ENCODE measurements around the gene HEATR5A. TPM values are rescaled to one million over a fixed set of nuclear protein-coding genes. Genes with fewer than 3 reads are reported as not detected.
"Not testable (repeated sequence)": the region's sequence is repeated elsewhere in the genome, so short reads cannot be mapped to it uniquely, and the experiment has no call there.

The HEATR5A gene
- total RNA-seq, 1 donor from 2014 or later, result 11.6 TPM

DNA sequence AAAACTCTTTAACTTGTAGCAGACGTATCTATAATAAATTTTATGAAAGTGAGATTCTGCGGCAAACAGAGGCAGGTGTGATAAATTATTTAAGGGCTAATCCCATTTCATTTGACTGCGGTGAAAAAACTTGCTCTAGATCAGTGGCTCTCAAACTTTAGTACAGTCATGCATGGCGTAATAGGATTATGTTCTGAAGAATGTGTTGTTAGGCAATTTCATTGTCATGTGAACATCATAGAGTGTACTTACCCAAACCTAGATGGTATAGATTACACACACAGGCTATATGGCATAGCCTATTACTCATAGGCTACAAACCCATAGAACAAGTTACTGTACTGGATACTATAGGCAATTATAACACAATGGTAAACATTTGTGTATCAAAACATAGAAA, 83.7 kb downstream of the HEATR5A start:
- H3K9me3 ChIP-seq, result no peaks in the 10 kb centered on the region
- DNase-seq (ENCODE audit: low spot score in 2 of 2), result no peak
- TF ChIP-seq, protein P1, sequence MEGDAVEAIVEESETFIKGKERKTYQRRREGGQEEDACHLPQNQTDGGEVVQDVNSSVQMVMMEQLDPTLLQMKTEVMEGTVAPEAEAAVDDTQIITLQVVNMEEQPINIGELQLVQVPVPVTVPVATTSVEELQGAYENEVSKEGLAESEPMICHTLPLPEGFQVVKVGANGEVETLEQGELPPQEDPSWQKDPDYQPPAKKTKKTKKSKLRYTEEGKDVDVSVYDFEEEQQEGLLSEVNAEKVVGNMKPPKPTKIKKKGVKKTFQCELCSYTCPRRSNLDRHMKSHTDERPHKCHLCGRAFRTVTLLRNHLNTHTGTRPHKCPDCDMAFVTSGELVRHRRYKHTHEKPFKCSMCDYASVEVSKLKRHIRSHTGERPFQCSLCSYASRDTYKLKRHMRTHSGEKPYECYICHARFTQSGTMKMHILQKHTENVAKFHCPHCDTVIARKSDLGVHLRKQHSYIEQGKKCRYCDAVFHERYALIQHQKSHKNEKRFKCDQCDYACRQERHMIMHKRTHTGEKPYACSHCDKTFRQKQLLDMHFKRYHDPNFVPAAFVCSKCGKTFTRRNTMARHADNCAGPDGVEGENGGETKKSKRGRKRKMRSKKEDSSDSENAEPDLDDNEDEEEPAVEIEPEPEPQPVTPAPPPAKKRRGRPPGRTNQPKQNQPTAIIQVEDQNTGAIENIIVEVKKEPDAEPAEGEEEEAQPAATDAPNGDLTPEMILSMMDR (IDR thresholded peaks at IDR 0.05), result no peak
- intact Hi-C loops (cut with DNase I), result no loop called here
- H3K27me3 ChIP-seq, result no peaks in the 10 kb centered on the region
- H3K27ac ChIP-seq, result no peak overlapping the region
- H3K4me1 ChIP-seq, result no peaks in the 10 kb centered on the region
- H3K36me3 ChIP-seq, result peaks cover 12 to 33% of the 10 kb centered on the region in 2 donors
- H3K4me3 ChIP-seq, result no peak overlapping the region

DNA sequence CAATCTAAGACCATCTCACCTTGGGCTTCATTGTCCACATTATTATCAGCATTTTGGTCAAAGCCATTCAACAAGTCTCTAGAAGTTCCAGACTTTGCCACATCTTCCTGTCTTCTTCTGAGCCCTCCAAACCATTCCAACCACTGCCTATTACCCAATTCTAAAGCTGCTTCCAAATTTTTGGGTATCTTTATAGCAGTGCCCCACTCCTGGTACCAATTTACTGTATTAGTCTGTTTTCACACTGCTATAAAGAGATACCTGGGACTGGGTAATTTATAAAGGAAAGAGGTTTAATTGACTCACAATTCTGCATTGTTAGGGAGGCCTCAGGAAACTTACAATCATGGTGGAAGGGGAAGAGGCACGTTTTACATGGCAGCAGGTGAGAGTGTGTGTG, 89.0 kb downstream of the HEATR5A start:
- H3K27ac ChIP-seq; intact Hi-C loops (cut with DNase I); H3K27me3 ChIP-seq; H3K4me3 ChIP-seq; H3K4me1 ChIP-seq; DNase-seq (ENCODE audit: low spot score in 2 of 2); H3K9me3 ChIP-seq: not testable (repeated sequence)
- H3K36me3 ChIP-seq, result peaks cover 27 to 41% of the 10 kb centered on the region in 2 donors

GRCh38 chr14:31329876-31330521, 90.4 kb downstream of the HEATR5A start:
- H3K4me3 ChIP-seq; H3K27ac ChIP-seq; intact Hi-C loops (cut with DNase I); DNase-seq (ENCODE audit: low spot score in 2 of 2); H3K4me1 ChIP-seq; H3K27me3 ChIP-seq; H3K9me3 ChIP-seq: not testable (repeated sequence)
- H3K36me3 ChIP-seq, result peaks cover 27 to 37% of the 10 kb centered on the region in 2 donors

GRCh38 chr14:31326111-31326510, 94.2 kb downstream of the HEATR5A start:
- H3K36me3 ChIP-seq, result peaks cover 11% of the 10 kb centered on the region in 2 donors
- DNase-seq (ENCODE audit: low spot score in 2 of 2), result no peak
- TF ChIP-seq, protein P1 (IDR thresholded peaks at IDR 0.05), result no peak
- intact Hi-C loops (cut with DNase I), result no loop called here
- H3K4me3 ChIP-seq, result no peak overlapping the region
- no peaks in the 10 kb centered on the region for H3K9me3 ChIP-seq
- peaks cover 0 to 1% of the 10 kb centered on the region in 2 donors for H3K4me1 ChIP-seq
- H3K27ac ChIP-seq, result no peak overlapping the region
- H3K27me3 ChIP-seq, result no peaks in the 10 kb centered on the region

DNA sequence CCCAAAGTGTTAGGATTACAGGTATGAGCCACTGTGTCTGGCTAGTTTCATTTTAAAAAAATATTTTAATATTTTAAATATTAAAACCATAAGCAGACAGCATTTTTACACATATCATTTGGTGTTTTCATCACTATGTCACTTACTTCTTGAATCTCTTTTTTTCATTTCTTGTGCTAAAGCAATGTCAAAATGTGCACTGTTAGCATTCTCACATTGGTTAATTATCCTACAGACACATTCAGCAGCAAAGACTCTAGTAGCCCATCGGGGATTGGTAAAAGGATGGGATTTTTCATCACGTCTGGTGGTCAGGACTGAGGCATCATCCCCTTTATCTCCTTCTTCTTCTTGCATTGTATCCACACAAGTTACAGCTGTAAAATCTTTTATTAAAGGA, 96.9 kb downstream of the HEATR5A start:
- H3K27me3 ChIP-seq, result no peaks in the 10 kb centered on the region
- intact Hi-C loops (cut with DNase I), result no loop called here
- peaks cover 2 to 3% of the 10 kb centered on the region in 2 donors for H3K36me3 ChIP-seq
- peaks cover 0 to 6% of the 10 kb centered on the region in 2 donors for H3K4me1 ChIP-seq
- no peak overlapping the region for H3K27ac ChIP-seq
- no peak for DNase-seq (ENCODE audit: low spot score in 2 of 2)
- H3K9me3 ChIP-seq, result no peaks in the 10 kb centered on the region
- TF ChIP-seq, protein P1 (IDR thresholded peaks at IDR 0.05), result no peak
- no peak overlapping the region for H3K4me3 ChIP-seq

GRCh38 chr14:31320922-31321766, 99.2 kb downstream of the HEATR5A start:
- Histone ChIP-seq H3K4me3 (peak overlapping the region in 1 of 2 donors; percentile 0), H3K36me3 (peaks cover 8 to 19% of the 10 kb centered on the region in 2 donors), H3K27ac (peak overlapping the region; percentile 30 to 59), H3K27me3 (no peaks in the 10 kb centered on the region), H3K4me1 (peaks cover 0 to 6% of the 10 kb centered on the region in 2 donors), H3K9me3 (no peaks in the 10 kb centered on the region)
- intact Hi-C loops (cut with DNase I), result loop anchor here (2.0 kb wide), 1 partner anchor 114 kb away; the partner anchor contains the start of gene HECTD1
- TF ChIP-seq, protein P1 (IDR thresholded peaks at IDR 0.05), result no peak
- no peak for DNase-seq (ENCODE audit: low spot score in 2 of 2)

All from ascending aorta (tissue), 2 donors.